Hematopoietic multipotent progenitor cell treated with erythropoietin and hydrocortisone succinate and interleukin-3 and kit ligand, for 4 days (in vitro differentiated cells): ENCODE results near the gene FAM53B.

Experiments
- DNase-seq: peaks from one replicate; pipeline ENCODE4 v3.0.0-alpha.2; 2015

The FAM53B gene

DNA sequence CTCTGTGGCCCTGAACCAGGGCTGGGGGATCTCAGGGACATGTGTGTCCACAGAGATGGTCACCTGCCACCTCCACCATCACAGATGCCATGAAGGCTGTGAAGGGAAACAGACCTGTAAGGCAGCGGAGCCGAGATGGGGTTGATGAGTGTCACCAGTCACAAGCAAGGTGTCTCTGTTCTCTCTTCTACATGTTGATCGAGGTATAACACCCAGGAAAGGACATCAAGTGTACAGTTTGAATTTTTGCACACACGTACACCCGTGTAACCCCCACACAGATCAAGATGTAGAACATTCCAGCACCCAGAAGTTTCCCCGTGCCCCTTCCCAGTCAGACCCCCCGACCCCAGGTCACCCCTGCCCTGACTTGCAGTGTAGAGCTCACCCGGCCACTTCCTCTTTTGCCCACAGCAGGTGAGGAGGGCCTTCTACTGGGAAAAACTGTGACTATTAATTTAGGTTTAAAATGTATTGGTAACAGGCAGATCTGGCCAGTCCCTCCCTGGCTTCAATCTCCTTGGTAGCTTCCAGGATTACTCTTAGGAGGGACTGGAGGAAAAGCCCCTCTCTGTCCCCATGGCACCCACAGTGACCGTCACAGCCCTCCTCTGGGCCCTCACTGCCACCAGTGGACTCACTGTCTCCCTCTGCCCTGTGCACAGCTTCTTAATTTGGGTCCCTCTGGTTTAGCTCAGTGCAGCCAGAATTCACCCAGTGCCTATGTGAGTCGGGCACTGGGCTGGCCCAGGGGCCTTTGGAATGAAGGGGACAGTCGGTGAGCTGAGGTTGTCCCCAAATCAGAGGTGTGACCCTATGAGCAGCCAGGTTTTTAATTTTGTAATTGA lies 174.3 kb downstream of the FAM53B start:
- DNase-seq, result no peak
